H1 (cell line): ENCODE data around the gene NUP50. TPM values are rescaled to one million over a fixed set of nuclear protein-coding genes. Genes with fewer than 3 reads are reported as not detected.

Experiments
- CTCF ChIA-PET: fragments of 300-600 bp; sonication (Branson Sonifier 250); formaldehyde crosslinking; loops from one replicate; lab custom pipeline; 2021; ENCODE audit not compliant: partially characterized antibody; lab: Charles Lee
- POLR2A ChIA-PET: fragments of 300-600 bp; sonication (Branson Sonifier 250); formaldehyde crosslinking; loops from one replicate; lab custom pipeline; 2021; ENCODE audit warnings: inconsistent platforms; ENCODE audit not compliant: partially characterized antibody; lab: Charles Lee
- DNase-seq, 2 experiments: peaks; one replicate each; pipeline versions ENCODE4 v3.0.0 to v3.0.0-alpha.2; 2010 to 2022; ENCODE audit warnings: low spot score in 2 of 2, low read depth in 1 of 2, mixed read lengths in 1 of 2
- FAIRE-seq: peaks from 2 replicates; lab custom pipeline; 2011; peaks lifted over from hg19 to GRCh38; lab: Jason Lieb, UNC
- H2AFZ ChIP-seq: 2 replicates; pipeline ENCODE4 v1.8.1; 2012; ENCODE audit warnings: low read length, inconsistent platforms
- H2AK5ac ChIP-seq: 2 replicates; pipeline ENCODE4 v1.6.1; 2013; ENCODE audit warnings: low read depth, low read length
- H2BK120ac ChIP-seq: replicated peaks from 2 replicates; pipeline ENCODE3; 2013; ENCODE audit warnings: low read depth, low read length, inconsistent platforms
- H2BK12ac ChIP-seq: 2 replicates; pipeline ENCODE4 v1.6.1; 2013; ENCODE audit warnings: low read depth, low read length
- H2BK15ac ChIP-seq: 2 replicates; pipeline ENCODE4 v1.6.1; 2013; ENCODE audit warnings: low read length
- H2BK20ac ChIP-seq: 2 replicates; pipeline ENCODE4 v1.6.1; 2013; ENCODE audit warnings: low read length
- H2BK5ac ChIP-seq: 2 replicates; pipeline ENCODE4 v1.6.1; 2013; ENCODE audit warnings: low read depth, low read length
- H3K14ac ChIP-seq: 2 replicates; pipeline ENCODE4 v1.6.1; 2013; ENCODE audit warnings: inconsistent platforms; ENCODE audit not compliant: insufficient read length
- H3K18ac ChIP-seq: 2 replicates; pipeline ENCODE4 v1.6.1; 2013; ENCODE audit warnings: low read length; ENCODE audit errors: extremely low read depth
- H3K23ac ChIP-seq: 2 replicates; pipeline ENCODE4 v1.6.1; 2013; ENCODE audit warnings: inconsistent platforms; ENCODE audit not compliant: insufficient read length
- H3K23me2 ChIP-seq: 2 replicates; pipeline ENCODE4 v1.6.1; 2013; ENCODE audit warnings: low read depth, low read length
- H3K27ac ChIP-seq: 2 replicates; pipeline ENCODE4 v1.6.1; 2011; ENCODE audit warnings: low read depth, low read length, inconsistent platforms
- H3K27me3 ChIP-seq, 4 experiments: replicated peaks in 1 of 4; 1 replicate in 1 of 4; 2 replicates in 3 of 4; pipeline versions ENCODE4 v1.6.1 to v1.8.1; 2011 to 2013; ENCODE audit warnings: low read length in 3 of 4, mild to moderate bottlenecking in 3 of 4, inconsistent platforms in 2 of 4, mixed read lengths in 2 of 4, moderate library complexity in 1 of 4; ENCODE audit not compliant: control insufficient read depth in 3 of 4, insufficient read depth in 3 of 4; ENCODE audit errors: extremely low read depth in 1 of 4
- H3K36me3 ChIP-seq, 4 experiments: 2 replicates each; pipeline versions ENCODE4 v1.6.1 to v1.8.1; 2011 to 2013; ENCODE audit warnings: mild to moderate bottlenecking in 4 of 4, low read length in 3 of 4, moderate library complexity in 2 of 4, control low read depth in 1 of 4, inconsistent platforms in 1 of 4; ENCODE audit not compliant: insufficient read depth in 4 of 4, control insufficient read depth in 2 of 4
- H3K4ac ChIP-seq: replicated peaks from 2 replicates; pipeline ENCODE3; 2013; ENCODE audit warnings: low read length, low read depth, mixed read lengths, inconsistent platforms; ENCODE audit not compliant: insufficient read length
- H3K4me1 ChIP-seq, 4 experiments: replicated peaks in 1 of 4; 1 replicate in 1 of 4; 2 replicates in 3 of 4; pipeline versions ENCODE4 v1.6.1 to v1.8.1; 2011 to 2013; ENCODE audit warnings: low read length in 3 of 4, inconsistent platforms in 2 of 4, mixed read lengths in 1 of 4; ENCODE audit not compliant: insufficient read depth in 4 of 4, control insufficient read depth in 3 of 4
- H3K4me2 ChIP-seq, 2 experiments: 2 replicates each; pipeline versions ENCODE4 v1.6.1 to v1.8.1; 2011 to 2013; ENCODE audit warnings: low read depth in 2 of 2, low read length in 2 of 2, control low read depth in 1 of 2, inconsistent platforms in 1 of 2, mild to moderate bottlenecking in 1 of 2; ENCODE audit not compliant: insufficient read depth in 1 of 2
- H3K4me3 ChIP-seq, 4 experiments: fragments of 200-600, 300-600 bp in 1 of 4; sonication (generic), shearing (Covaris generic), sonication (Bioruptor Twin) in 1 of 4; 2 replicates each; pipeline versions ENCODE4 v1.5.1 to v1.8.1; 2011 to 2016; ENCODE audit warnings: low read length in 4 of 4, low read depth in 3 of 4, control low read depth in 2 of 4, inconsistent platforms in 2 of 4, mild to moderate bottlenecking in 2 of 4, mixed read lengths in 1 of 4, moderate library complexity in 1 of 4; ENCODE audit not compliant: insufficient read depth in 2 of 4; ENCODE audit errors: extremely low read depth in 1 of 4
- H3K56ac ChIP-seq: replicated peaks from 2 replicates; pipeline ENCODE3; 2013; ENCODE audit warnings: low read depth, mild to moderate bottlenecking, mixed read lengths, low read length, inconsistent platforms; ENCODE audit not compliant: insufficient read length
- H3K79me1 ChIP-seq: 2 replicates; pipeline ENCODE4 v1.6.1; 2013; ENCODE audit warnings: low read depth, low read length, control low read depth
- H3K79me2 ChIP-seq, 2 experiments: 2 replicates each; pipeline versions ENCODE4 v1.6.1 to v1.8.1; 2012 to 2013; ENCODE audit warnings: low read length in 2 of 2, mild to moderate bottlenecking in 2 of 2, inconsistent platforms in 1 of 2; ENCODE audit not compliant: insufficient read depth in 2 of 2, control insufficient read depth in 1 of 2
- H3K9ac ChIP-seq, 4 experiments: replicated peaks in 1 of 4; 1 replicate in 1 of 4; 2 replicates in 3 of 4; pipeline versions ENCODE4 v1.6.1 to v1.8.1; 2011 to 2013; ENCODE audit warnings: low read depth in 3 of 4, low read length in 3 of 4, control low read depth in 2 of 4, mild to moderate bottlenecking in 2 of 4, moderate library complexity in 2 of 4, inconsistent platforms in 1 of 4; ENCODE audit errors: extremely low read depth in 1 of 4
- H3K9me3 ChIP-seq, 2 experiments: 2 replicates each; pipeline versions ENCODE4 v1.6.1 to v1.8.1; 2012 to 2013; ENCODE audit warnings: mild to moderate bottlenecking in 2 of 2, moderate library complexity in 2 of 2, control low read depth in 1 of 2, inconsistent platforms in 1 of 2, low read depth in 1 of 2, low read length in 1 of 2, mixed read lengths in 1 of 2; ENCODE audit not compliant: insufficient read depth in 2 of 2
- H4K20me1 ChIP-seq, 2 experiments: replicated peaks in 1 of 2; 2 replicates each; pipeline versions ENCODE3 to v1.8.1; 2011 to 2013; ENCODE audit warnings: inconsistent platforms in 2 of 2, low read length in 2 of 2, mild to moderate bottlenecking in 1 of 2; ENCODE audit not compliant: insufficient read depth in 2 of 2, control insufficient read depth in 1 of 2
- H4K5ac ChIP-seq: 2 replicates; pipeline ENCODE4 v1.6.1; 2013; ENCODE audit warnings: low read length, low read depth, mixed read lengths, inconsistent platforms; ENCODE audit not compliant: insufficient read length
- H4K8ac ChIP-seq: 2 replicates; pipeline ENCODE4 v1.8.0; 2013; ENCODE audit warnings: mild to moderate bottlenecking, moderate library complexity, low read length, inconsistent platforms; ENCODE audit not compliant: insufficient read depth; ENCODE audit errors: extremely low read depth
- H4K91ac ChIP-seq: replicated peaks from 2 replicates; pipeline ENCODE3; 2013; ENCODE audit warnings: low read length, mixed read lengths, inconsistent platforms; ENCODE audit not compliant: insufficient read length
- ASH2L ChIP-seq: fragments of 200-600, 300-600 bp; sonication (generic); IDR thresholded peaks from one replicate; pipeline ENCODE4 v1.7.1; 2017; ENCODE audit warnings: low read length
- BRCA1 ChIP-seq: IDR thresholded peaks from 2 replicates; pipeline ENCODE4 v1.6.1; 2012; ENCODE audit warnings: low read depth, low read length, improper control_type of control experiment
- CEBPB ChIP-seq: IDR thresholded peaks from 2 replicates; pipeline ENCODE4 v1.6.1; 2012; ENCODE audit warnings: low read depth, low read length
- GABPA ChIP-seq: IDR thresholded peaks from 2 replicates; pipeline ENCODE4 v1.6.1; 2011; ENCODE audit warnings: mild to moderate bottlenecking, low read length, moderate library complexity, borderline replicate concordance; ENCODE audit not compliant: insufficient read depth
- MAFK ChIP-seq: IDR thresholded peaks from 2 replicates; pipeline ENCODE4 v1.6.1; 2012; ENCODE audit warnings: low read depth, mild to moderate bottlenecking, improper control_type of control experiment, low read length
- NRF1 ChIP-seq: IDR thresholded peaks from 2 replicates; pipeline ENCODE4 v1.6.1; 2011; ENCODE audit warnings: mild to moderate bottlenecking, low read depth, low read length, improper control_type of control experiment
- POLR2AphosphoS5 ChIP-seq: IDR thresholded peaks from 2 replicates; pipeline ENCODE4 v1.6.1; 2011; ENCODE audit warnings: low read depth, low read length
- SIN3A ChIP-seq, 2 experiments: IDR thresholded peaks in 1 of 2; conservative IDR thresholded peaks in 1 of 2; 2 replicates each; pipeline ENCODE4 v1.6.1; 2011 to 2012; ENCODE audit warnings: low read length in 2 of 2, improper control_type of control experiment in 1 of 2, low read depth in 1 of 2, mild to moderate bottlenecking in 1 of 2
- SUZ12 ChIP-seq: fragments of 200-600 bp; sonication (generic); IDR thresholded peaks from 2 replicates; pipeline ENCODE4 v1.6.1; 2012; ENCODE audit warnings: mild to moderate bottlenecking, inconsistent platforms, low read length, moderate library complexity, mixed read lengths
- WGBS, 2 experiments: shearing (Covaris generic) in 1 of 2; methylation state at CpG; one replicate each; pipeline versions ENCODE4 v1.1.6 to v1.1.7; 2013 to 2015; ENCODE audit warnings: low lambda C conversion rate in 2 of 2, mixed read lengths in 2 of 2, inconsistent platforms in 1 of 2, low coverage in 1 of 2, missing lambda C conversion rate in 1 of 2; ENCODE audit not compliant: insufficient replicate concordance in 2 of 2, insufficient coverage in 1 of 2, insufficient read length in 1 of 2; ENCODE audit errors: extremely low coverage in 1 of 2, missing lambda C conversion rate in 1 of 2; 5-methylcytosine and 5-hydroxymethylcytosine counted together
- polyA plus RNA-seq, 7 experiments: library from polyadenylated mRNA; depleted of rRNA in 3 of 7; stranded (reverse) in 5 of 7; unstranded in 2 of 7; fragments of >200 nt in 5 of 7; fragments of 200-250 nt in 2 of 7; gene quantifications; 1 replicate in 5 of 7; 2 replicates in 1 of 7; 4 replicates in 1 of 7; pipeline versions ENCODE4 v1.2.1 to v1.2.3, GENCODE V29; 2011 to 2013; ENCODE audit warnings: missing spikeins in 2 of 7, mixed read lengths in 2 of 7
- total RNA-seq: library from RNA; stranded (reverse); fragmentation: NEBNext Ultra II Directional; extraction: Animal tissue kit (Norgen Biotek cat#: 25700); gene quantifications from 2 replicates; pipeline ENCODE4 v1.2.1, GENCODE V29; 2021

The NUP50 gene
- total and polyA plus RNA-seq, 2 of the 8 experiments (the other 6 are each of a cell fraction or from before 2014, with no cell fraction given): 20.0 to 112 TPM

GRCh38 chr22:45210991-45211390 is 47.3 kb downstream of the NUP50 start:
- no peak overlapping the region for H3K4ac ChIP-seq
- peaks cover 4 to 23% of the 10 kb centered on the region in 2 experiments for H4K20me1 ChIP-seq
- no peak overlapping the region for H3K27ac ChIP-seq
- H3K9me3 ChIP-seq: no peaks in the 10 kb centered on the region
- H2BK12ac ChIP-seq: no peak overlapping the region
- H3K18ac ChIP-seq: no peak overlapping the region
- H3K27me3 ChIP-seq: no peaks in the 10 kb centered on the region
- no peak for TF ChIP-seq MAFK
- TF ChIP-seq SUZ12: no peak
- no peak for TF ChIP-seq SIN3A (conservative IDR thresholded peaks at IDR 0.05 in 1 of 2, IDR thresholded peaks at IDR 0.05 in 1 of 2; ENCODE audit: low read depth in 1 of 2, low read length in 2 of 2)
- no peak for TF ChIP-seq BRCA1
- TF ChIP-seq POLR2AphosphoS5: no peak
- TF ChIP-seq ASH2L: no peak
- no peak for TF ChIP-seq CEBPB
- TF ChIP-seq GABPA: no peak
- no peak for TF ChIP-seq NRF1
- H3K79me2 ChIP-seq: peaks cover 0 to 12% of the 10 kb centered on the region in 2 experiments; a peak in 2 of 4 replicates
- no peak overlapping the region for H4K5ac ChIP-seq
- H2BK120ac ChIP-seq: no peak overlapping the region
- FAIRE-seq (no peak), DNase-seq (no peak)
- no peak overlapping the region for H3K23ac ChIP-seq
- no peak overlapping the region for H3K9ac ChIP-seq
- peaks cover 0 to 21% (median 8%) of the 10 kb centered on the region in 4 experiments; a peak in 6 of 7 replicates for H3K4me1 ChIP-seq
- peaks cover 8% of the 10 kb centered on the region for H3K79me1 ChIP-seq
- ChIA-PET POLR2A (interaction anchor here (1.0 to 1.3 kb wide), 4 partner anchors 9 to 100 kb away, joined by 3 to 4 read pairs (median 3); no protein-coding TSS in a partner anchor), CTCF (interaction anchor here (1.3 to 4.4 kb wide), 5 partner anchors 7 to 27 kb away, joined by 3 to 25 read pairs (median 5); no protein-coding TSS in a partner anchor)
- H3K36me3 ChIP-seq: no peaks in the 10 kb centered on the region
- no peak overlapping the region for H3K14ac ChIP-seq
- no peak overlapping the region for H4K8ac ChIP-seq
- no peak overlapping the region for H2BK20ac ChIP-seq
- H2AFZ ChIP-seq: no peak overlapping the region
- WGBS, 2 experiments: 92% methylated on average over 8 of the region's 8 CpGs; no CpG with 5 or more reads in 1 of the 2 experiments
- no peak overlapping the region for H2BK5ac ChIP-seq
- no peaks in the 10 kb centered on the region for H3K23me2 ChIP-seq
- no peak overlapping the region for H3K56ac ChIP-seq
- no peak overlapping the region for H3K4me2 ChIP-seq
- H4K91ac ChIP-seq: no peak overlapping the region
- H3K4me3 ChIP-seq: no peak overlapping the region
- H2BK15ac ChIP-seq: no peak overlapping the region
- H2AK5ac ChIP-seq: no peak overlapping the region
